Stimulated activated CD4-positive, alpha-beta T cell treated with anti-CD3 and anti-CD28 coated beads, Interleukin-1b, Interleukin-23, amount 100 ng/mL, for 24 hours (primary cell): ENCODE results near the gene DLX6.

Experiments
- DNase-seq, 4 experiments: peaks; one replicate each; pipeline ENCODE4 v3.0.0-alpha.2; 2020; ENCODE audit warnings: low read depth in 4 of 4, low spot score in 1 of 4

DLX6 gene

DNA sequence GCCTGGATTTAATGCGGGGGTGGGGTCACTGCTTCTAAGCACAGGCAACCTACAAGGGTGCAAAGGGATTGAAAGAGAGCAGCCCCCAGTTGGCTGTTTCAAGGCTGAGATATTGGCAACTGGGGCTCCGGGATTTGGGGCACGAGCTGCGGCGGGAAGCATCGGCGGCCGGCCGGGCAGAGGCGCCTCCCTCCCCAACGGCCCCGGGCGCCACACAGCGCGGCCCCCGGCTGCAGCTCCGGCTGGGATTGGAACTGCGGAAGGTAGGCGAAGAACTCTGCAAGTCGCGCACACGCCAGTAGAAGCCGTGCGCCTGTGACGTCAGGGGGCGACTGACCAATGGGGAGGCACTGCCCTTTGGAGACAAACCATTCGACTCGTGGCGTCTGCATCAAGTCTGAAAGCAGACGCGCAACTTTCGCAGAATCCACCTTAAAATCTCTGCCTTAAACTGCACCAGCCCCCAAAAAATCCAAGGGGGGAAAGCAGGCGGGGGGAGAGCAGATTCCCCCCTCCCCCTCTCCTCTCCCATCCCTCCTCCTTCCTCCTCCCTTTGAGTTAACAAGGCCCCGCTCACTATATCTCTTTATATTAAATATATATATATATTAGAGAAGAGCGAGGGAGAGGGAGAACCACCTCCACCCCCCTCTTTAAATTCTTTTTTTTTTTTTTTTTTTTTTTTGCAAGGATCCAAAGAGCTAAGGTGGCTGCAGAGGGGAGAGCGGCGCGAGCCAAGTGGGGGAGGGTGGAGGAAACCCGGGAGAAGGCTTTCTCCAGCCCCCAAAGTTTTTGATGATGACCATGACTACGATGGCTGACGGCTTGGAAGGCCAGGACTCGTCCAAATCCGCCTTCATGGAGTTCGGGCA, at the start of gene DLX6:
Gene DLX6, plus strand, starts transcription at position 371 of the 872 bp plus-strand sequence. Its CDS starts 425 bp downstream, at position 796.
- no peak for DNase-seq

DNA sequence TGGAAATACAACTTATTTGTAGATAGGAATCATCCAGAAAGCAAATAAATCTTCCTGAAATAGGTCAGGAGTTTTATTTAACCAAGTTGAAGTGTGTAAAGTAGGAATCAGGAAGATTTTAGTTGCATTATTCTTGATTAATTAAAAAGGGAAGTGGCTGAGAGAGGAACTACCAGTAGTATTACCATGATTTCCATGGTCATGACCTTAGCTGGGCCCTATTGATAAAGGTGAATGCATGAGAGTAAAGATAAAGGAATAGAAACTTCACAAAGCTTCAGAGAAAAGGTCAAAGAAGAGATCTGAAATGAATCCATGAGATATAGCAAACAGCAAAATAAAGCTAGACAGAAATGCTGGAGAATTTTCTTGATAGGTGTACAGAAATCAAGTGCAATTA, 46.2 kb upstream of the DLX6 start:
- DNase-seq, result no peak

DNA sequence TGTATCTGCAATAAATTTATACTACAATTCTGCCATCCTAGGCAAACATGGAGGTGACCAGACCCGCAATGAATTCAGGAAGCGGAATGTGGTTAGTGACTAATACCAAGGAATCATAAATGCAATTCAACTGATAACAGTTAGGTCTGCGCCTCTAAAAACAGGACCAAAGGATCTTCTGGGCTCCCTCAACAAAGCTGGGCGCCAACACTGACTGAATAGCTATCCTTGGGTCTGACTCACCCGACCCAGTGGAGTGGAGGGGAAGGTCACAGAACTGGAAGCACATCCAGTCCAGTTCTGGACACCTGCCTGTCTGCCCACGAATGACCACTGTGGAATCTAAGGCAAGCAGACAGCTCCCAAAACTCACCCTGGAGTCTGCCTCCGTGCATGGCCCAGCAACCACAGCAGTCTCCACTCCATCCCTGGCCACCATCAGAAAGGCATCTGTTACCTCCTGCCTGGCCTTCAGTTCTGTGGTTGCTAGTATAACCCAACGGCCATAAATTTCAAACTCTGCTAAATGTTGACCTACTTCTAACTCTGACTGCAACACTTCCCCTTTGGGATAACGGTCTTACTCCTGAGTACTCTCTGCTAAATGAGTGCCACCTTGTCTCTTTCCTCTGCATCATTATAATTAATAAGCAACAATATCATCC, 43.0 kb upstream of the DLX6 start:
- DNase-seq, result no peak

DNA sequence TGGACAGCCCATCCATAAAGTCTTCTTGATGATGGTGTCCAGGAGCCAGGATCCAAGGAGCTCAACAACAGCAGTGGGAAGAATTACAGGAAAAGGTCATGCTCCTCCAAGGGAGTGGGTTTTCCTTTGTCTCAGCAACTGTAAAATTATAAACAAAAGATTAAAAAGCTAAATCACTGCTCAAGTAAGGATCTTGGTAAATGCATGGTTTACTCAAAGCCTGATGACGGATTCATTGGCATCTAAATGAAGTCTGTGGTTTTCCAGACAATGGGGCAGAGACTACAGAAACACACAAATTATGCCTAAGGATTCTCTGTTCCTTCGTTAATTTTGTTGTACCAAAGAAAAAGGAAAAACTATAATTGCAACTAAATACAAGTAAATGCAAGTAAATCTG, 36.4 kb upstream of the DLX6 start:
- no peak for DNase-seq

DNA sequence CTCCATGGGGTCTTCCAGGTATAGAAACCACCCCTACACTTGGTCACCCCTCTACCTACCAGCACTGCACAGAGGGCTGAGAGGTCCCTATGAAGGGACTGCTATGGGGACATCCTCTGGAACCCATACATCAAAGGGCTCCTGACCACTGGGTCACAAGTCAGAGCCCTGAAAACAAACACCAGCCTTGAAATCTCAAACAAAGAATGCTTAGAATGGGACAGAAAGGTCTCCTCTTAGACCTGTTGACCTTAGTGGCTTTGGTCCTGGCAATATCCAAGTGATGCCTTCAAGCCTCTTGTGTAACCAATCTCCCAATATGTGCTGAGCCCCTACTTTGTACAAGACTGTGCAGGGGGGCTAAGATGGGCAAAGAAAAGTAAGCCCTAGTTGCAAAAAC, 34.6 kb upstream of the DLX6 start:
- no peak for DNase-seq

DNA sequence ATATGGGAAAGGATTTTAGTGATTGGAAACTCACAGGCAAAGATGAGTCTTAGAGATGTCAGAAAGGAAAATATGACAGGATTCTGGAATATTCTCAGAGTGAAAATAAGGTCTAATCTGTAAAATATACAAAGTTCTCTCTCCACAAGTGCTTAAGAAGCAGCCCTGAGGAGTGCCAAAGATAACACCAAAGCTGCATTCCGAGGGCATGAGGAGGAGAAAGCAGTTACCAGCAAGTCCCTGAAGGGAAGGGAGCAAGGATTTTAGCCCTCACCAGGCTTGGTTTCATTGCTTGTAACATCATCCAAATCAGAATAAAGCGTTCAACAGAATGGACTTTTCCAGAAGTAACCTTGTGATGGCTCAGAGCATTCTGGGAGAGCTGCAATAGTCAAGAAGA, 31.4 kb upstream of the DLX6 start:
- DNase-seq, result no peak

DNA sequence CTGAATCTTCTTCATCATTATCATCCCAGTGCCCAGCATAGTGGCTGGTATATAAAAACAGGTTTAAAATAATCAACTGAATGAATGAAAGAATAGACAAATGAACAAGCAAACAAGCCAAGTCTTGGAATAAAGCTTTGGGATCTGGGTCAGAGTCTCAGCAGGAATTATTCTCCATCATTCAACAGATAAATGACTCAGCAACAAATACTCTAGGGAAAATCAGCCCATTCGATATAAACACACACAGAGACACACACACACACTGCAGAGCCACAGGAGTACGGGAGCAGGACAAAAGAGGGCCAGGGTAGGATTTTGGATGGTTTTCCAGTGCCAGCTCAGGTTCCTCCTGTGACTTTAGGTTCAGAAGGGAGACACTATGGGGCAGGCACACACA, 29.2 kb upstream of the DLX6 start:
- DNase-seq, result no peak

DNA sequence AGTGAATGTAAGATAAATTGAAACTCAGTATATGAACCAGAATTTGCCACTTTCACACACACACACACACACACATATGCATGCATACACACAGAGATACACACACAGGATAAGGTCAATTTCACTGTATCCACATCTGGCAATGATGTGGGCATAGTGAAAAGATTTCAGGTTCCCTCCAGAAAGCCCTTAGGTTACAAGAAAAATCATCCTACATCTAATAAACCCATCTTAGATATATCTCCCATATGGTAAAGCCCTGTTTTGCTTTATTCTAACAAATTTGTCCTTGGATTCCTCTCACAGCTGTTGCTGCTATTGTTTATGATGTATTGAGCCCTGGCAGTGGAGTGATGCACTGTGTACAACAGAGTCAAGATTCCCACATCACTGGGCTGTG, 27.9 kb upstream of the DLX6 start:
- no peak for DNase-seq

DNA sequence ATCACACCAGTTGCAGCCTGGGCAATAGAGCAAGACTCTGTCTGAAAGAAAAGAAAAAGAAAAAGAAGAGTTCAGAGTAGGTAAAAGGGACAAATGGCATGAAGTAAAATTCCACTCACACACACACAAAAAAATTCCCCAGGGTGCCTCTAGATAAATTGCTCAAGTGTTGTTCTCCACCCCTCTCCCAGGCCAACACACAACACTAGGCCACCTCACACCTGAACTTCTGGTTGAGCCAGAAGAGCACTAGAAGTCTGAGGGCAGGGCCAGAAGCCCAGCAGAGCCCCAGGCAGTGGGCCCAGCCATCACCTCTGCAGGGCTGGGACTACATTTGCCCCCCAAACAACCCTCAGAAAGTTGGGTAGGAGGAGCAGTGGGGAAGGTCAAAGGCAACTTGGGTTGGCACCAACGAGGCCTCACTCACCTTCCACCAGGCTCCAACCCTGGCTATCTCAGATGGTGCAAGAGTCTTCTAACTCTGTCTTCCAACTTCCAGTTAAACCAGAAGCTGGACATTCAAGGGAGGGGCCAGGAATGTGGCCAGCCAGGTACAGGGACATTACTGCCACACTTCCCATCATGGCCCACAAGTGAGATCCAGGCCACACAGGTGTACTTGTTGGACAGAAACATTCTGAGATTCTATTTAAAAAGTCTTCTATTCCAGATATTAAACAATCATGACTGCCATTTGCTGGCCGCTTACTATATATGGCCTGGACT, 25.6 kb upstream of the DLX6 start:
- no peak for DNase-seq

DNA sequence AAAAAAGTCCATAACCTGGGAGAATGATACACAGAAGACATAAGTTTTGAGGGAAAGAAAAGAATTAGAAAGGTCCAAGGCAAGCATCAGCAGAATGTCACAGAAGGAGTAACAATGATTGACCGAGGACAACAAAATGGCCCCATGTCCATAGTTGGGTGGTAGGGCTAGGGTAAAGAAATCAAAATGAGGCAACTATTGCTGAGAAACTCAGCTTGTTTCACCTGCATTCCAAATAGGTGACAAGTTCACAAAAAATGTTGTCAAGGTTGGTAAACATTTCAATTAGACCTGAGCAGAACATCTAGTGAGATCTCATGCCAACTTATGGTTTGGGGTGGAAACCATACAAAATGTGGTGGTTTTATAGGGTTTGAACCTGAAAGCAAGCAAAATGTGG, 22.8 kb upstream of the DLX6 start:
- no peak for DNase-seq

DNA sequence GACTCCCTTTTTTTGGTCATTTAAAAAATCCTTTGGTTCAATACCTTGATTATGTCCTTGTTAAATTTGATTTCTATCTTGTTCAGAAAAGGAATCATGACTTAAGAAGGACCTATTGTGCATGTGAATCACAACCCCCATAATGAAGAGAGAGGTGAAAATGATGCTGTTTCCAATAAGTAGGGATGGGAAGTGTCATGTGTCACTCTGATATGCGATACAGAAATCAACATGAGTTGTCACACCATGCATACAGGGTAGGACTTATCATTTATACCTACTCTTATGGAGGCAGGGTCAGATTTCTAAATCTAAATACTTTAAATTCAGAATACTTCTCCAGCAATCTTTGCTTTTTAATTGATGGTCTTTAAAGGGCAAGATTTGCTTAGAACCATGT, 19.4 kb upstream of the DLX6 start:
- no peak for DNase-seq

DNA sequence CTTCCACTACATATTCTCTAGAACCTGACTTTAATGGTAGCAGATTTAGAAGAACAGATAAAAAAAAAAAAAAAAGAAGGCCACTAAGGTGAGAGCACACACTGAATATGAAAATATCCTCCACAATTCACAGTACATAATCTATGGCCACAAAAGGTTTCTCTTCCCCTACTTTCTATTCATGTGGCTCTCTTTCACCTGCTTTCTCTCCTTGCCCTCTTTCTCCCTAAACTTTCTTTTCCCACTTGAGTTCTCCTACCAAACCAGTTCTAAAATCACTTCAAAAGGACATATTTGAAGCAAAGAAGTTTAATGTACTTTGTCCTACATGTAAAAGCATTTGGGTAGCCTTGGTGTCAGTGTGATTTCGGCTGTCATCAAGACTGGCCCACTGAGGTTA, 18.5 kb upstream of the DLX6 start:
- no peak for DNase-seq

DNA sequence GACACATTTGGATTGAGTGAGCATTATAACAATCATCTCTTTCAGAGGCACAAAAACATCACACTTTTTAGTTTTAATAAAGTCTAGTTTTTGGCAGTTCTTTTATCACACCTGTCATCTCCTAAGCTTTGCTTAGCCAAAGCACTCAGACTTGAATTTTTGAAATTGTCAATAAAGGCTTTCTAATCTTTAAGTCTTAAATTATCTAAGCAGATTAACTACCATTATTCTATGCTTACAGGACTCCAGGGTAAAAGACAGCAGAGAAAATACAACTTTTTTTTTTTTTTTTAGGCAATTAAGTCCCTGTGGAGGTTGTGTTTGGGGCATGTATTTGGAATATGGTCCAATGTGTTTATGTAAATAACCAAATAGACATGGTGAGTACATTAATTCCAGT, 17.6 kb upstream of the DLX6 start:
- DNase-seq, result no peak

DNA sequence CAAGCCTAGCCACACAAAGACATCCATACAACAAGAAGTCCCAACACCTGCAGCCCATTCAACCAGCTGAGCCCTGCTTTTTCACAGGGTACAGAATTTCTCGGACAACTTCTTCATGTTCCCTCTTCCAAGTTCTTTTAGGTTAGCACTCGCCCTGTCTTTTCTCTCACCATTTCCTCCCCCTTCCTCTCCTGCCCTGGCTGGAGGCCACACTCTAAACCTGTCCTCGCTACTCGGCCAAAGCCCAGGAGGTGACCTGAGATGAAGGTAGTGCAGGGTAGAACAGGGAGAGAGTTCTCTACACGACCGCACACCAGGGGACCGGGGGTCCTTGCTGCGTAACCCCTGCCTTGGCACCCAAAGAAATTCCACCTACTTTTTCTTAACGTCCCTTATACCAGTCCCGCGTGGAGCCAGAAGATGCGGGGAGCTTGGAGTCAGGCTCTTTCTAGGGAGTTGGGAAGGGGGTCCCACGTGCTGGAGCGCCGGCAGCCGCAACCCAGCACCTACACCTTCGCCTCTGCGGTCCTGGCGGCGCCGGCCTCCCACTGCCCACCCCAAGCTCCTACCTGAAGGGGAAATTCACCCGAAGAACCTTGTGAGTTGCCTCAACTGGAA, 16.0 kb upstream of the DLX6 start:
- no peak for DNase-seq

DNA sequence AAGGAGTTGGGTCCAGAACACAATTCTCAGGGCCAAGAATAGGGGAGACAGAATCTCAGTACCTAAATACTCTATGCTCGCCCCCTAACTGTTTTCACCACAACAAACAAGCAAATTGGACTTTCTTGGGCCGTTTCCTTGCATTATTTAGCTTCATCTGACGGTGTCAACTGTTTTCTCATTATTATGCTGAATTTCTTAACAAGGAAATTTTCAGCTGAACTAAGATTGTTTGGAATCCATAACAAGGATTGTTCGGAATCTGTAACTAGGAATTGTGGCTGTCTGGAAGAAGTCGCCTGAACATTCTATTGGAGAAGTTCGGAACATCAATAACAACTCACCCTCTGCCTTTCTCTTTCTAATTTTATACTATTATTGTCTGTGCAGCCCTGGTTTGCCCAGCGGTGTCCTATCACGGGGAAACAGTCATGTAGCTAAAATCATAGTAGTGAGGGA, 15.5 kb upstream of the DLX6 start:
- DNase-seq, result no peak

DNA sequence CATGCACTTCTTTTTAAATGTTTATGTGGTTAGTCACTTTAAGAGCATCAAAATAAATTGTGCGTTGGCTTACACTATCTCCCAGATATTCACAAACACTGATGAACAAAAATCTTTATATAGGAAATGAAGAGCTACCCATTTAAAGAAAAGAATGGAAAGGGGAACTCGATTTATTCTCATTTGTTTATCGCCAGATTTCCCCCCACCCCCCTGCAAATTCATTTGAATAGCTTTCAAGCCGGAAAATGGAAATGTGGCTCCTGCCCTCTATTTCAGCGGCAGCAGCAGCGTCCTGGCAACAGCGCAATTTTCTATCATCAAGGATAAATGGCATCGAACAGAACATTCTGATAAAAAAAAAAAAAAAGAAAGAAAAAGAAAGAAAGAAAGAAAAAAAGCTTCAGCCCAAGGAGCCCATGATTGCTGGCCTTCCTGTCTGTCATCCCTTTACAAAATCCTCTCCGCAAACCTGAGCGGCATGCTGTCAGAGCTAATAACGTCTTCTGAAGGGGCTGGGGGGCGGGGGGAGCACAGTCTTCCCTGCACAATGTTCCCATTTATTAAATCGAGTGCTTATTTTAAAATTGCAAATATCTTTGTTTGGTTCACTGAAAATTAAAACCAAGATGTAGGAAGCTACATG, 13.7 kb upstream of the DLX6 start:
- DNase-seq, result no peak

DNA sequence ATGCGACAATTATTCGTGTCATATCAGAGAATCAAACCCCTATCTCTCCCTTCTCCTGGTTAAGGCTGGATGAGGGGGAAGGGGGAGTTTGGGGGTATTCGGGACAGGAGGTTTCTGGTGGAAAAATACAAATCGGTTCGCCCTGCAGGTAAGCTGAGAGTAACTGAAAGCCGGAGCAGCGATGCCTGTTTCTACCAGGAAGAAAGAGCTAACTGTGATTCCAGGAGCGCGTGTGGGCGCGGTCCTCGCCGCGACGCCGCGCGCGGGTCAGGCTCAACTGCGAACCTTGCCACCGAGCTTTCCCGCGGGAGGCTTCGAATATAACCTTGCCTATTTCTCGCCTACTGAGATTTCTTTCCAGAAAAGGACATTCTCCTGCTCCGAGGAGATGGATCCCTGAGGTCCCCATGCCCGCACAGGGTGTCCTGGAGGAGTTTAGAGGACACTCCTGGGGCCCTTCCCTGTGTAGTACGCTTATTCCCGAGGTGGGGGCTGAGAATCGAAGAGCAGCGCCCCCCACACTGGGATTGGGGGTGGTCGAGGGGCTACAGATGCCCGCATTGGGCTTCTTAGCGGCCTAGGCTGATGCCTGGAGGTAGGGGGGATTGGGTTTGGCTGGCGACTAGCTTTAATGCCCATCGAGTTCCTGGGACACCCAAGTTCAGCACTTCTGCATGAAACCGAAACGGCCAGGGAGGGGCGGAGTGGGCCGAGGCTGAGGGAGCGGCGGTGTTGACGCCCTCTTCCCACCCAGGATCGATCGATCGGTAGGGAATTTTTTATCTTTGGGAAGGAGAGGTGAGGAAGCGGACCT, 13.0 kb upstream of the DLX6 start:
- no peak for DNase-seq

DNA sequence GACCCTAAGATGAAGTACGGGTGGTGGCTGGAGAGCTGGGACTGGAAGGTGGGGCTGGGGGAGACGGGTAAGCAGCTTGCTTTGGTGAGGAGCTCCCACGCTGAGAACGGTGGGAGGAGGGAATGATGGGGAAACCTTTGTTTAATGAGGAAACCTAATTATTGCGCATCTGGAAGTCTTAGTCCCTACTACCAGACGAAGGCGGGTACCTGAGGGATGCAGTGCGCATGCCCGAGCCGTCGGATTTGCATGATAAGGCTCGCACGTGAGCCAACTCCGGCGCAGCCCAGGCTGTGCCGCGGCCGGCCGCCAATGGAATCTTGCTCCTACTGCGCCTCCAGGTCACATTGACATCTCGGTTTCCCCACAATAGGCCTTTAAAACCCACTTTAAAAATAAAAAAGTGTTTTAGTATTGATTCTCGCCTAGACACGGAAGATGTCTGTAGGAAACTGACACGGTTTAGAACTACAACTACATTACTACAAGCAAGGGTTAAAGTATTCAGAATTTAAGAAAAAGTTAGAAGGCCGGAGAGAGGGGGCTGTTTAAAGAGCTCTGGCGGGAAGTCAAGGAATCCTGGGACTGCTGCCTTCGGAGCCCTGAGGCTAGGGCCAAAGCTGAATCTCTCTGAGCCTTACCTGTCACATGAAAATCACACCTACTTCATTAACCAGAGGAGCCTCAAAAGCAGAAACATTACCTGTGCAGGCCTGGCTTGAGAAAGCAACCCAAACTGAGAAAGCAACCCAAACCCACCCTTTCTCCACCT, 12.1 kb upstream of the DLX6 start:
- DNase-seq, result no peak

DNA sequence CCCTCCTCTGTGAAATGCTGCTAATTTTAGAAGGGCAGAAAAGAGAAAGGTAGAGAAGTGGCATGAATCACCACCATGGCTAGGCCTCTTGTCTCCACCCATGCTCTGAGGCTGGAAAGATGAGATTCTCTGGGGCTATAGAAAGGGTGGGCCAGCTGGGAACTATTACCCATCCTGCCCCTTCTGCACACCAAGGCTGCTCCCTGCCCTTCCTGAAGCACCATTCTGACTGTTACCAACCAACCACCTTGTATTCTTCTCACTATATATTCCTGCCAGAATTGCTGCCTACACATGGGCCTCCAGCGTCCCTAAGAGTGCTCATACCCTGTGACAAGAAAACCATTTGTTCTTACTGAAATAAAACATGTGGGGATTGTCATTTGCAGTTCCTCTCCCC, 11.4 kb upstream of the DLX6 start:
- DNase-seq, result no peak
